Measurements from ENCODE around the gene BGN. TPM values are rescaled to one million over a fixed set of nuclear protein-coding genes. Genes with fewer than 3 reads are reported as not detected.

BGN gene
- total RNA-seq, 1 donor from 2014 or later: 0.69 TPM

DNA sequence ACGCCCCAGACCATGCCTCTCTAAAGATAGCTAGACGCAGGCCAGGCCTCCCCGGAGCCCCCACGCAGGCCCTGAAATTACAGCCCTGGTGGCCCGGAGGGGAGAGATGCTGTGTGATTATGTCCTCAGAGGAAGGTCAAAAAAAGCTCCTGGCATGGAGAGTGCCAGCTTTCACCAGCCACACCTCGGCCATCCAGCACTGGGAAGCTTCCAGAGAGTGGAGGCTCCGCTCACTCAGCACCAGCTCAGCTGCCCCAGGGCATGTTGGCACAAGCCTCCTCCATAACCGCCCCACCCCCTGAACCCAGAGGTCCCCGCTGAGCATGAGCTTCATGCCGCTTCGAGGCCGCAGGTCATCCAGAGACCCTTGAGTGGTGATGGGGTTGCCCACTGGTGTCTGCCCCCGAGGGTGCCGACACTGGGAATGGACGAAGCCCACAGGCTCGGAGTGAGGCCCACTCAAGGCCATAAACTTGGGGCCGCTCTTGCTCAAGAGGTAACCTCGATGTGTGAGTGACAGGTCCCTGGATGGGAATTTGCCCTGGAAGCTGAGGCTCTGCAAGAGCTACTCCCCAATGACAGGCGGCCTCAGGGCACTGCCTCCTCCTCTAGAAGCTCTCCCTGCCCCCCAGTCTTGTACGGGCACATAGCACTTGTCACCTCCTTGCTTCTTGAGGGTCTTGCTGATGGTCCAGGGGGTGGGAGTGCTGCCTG lies 4.4 kb upstream of the BGN start:
- DNase-seq (ENCODE audit: low read depth): no peak
- TF ChIP-seq, protein P1, sequence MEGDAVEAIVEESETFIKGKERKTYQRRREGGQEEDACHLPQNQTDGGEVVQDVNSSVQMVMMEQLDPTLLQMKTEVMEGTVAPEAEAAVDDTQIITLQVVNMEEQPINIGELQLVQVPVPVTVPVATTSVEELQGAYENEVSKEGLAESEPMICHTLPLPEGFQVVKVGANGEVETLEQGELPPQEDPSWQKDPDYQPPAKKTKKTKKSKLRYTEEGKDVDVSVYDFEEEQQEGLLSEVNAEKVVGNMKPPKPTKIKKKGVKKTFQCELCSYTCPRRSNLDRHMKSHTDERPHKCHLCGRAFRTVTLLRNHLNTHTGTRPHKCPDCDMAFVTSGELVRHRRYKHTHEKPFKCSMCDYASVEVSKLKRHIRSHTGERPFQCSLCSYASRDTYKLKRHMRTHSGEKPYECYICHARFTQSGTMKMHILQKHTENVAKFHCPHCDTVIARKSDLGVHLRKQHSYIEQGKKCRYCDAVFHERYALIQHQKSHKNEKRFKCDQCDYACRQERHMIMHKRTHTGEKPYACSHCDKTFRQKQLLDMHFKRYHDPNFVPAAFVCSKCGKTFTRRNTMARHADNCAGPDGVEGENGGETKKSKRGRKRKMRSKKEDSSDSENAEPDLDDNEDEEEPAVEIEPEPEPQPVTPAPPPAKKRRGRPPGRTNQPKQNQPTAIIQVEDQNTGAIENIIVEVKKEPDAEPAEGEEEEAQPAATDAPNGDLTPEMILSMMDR (conservative IDR thresholded peaks at IDR 0.05; ENCODE audit: low read depth, low read length): no peak
- no peak overlapping the region for H3K4me3 ChIP-seq (ENCODE audit: low read depth, low read length)

DNA sequence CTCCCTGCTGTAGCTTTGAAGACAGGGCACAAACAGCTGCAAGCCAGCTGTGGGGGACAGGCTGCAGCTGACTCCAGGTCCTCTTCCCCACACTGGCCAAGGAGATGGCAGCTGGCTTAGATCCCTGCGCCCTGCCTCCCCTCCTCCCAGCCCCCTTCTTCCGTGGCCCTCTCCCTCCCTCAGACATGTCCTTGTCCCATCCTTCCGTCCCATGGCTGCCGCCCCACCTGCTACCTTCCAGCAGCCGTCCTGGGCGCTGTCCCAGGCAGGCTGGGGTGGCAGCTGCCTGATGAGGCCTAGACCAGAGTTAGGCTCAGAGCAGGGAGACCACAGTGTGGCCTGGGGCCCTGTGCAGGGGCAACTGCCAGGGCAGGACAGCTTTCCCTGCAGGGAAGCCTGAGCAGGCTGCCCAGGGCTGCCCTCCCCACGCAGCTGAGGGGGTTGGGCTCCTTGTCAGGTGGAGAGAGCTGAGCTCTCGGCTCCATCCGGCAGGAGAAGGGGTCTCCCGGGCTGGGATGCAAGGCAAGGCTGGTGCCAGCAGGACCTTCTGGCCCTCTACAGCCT lies 3.3 kb upstream of the BGN start:
- H3K4me3 ChIP-seq (ENCODE audit: low read depth, low read length): no peak overlapping the region
- DNase-seq (ENCODE audit: low read depth): no peak
- TF ChIP-seq, protein P1 (conservative IDR thresholded peaks at IDR 0.05; ENCODE audit: low read depth, low read length): no peak

DNA sequence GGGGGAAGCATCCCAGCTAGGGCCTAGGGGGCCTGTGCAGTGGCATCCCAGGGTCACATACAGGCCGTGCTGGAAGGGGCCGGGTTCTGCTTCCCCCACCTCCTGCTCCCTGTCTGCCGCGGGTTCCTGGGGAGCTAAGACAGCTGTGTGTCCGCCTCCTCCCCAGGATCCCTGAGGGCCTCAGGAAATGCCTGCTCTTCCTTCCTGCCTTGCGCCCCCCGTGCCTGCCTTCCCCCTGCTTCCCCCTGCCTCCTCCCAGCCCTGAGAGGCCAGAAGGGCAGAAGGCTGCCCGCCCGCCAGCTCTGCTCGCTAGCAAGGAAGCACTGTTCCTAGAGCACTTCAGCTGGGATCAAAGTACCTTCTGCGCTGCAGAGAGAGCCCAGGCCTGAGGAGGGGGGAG lies 2.9 kb upstream of the BGN start:
- TF ChIP-seq, protein P1 (conservative IDR thresholded peaks at IDR 0.05; ENCODE audit: low read depth, low read length): no peak
- no peak for DNase-seq (ENCODE audit: low read depth)

DNA sequence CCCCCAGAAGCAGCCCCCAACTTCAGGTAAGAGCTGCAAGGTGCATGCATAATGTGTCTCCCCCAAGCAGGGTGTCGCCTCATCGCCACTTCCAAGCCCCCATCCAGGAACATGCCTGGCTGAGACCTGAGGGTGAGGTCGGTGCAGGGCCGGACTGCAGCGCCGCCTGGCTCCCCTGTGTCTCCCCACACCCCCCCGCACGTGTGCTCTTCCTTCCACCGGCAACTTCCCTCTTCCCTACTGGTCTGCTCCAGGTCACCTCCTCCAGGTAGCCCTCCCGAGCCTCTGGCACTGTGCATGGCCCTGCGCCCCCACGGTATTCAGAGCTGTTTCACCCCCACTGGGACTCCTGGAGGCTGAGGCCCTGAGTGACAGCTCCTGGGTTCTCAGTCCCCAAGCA lies 2.2 kb upstream of the BGN start:
- TF ChIP-seq, protein P1 (conservative IDR thresholded peaks at IDR 0.05; ENCODE audit: low read depth, low read length): no peak
- DNase-seq (ENCODE audit: low read depth): no peak
- H3K4me3 ChIP-seq (ENCODE audit: low read depth, low read length): no peak overlapping the region

More for the DNA sequence above, 2.9 kb upstream of the BGN start:
- H3K4me3 ChIP-seq (ENCODE audit: low read depth, low read length): no peak overlapping the region

DNA sequence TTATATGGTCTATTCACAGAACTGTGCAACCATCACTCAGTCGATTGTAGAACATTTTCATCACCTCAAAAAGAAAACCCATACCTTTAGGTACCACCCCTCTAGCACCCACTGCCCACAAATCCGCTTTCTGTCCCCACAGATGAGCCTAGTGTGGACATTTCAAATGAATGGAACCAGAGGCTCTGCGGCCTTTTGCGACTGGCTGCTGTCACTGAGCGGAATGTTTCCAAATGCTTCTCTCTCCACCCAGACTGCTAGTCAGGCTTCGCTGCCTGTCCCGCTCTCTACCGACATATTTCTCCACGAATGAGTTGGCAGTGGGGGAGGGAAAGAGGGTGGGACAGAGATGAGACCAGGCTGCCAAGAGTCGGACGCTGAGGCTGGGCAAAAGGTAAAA lies 1.7 kb upstream of the BGN start:
- no peak for DNase-seq (ENCODE audit: low read depth)
- TF ChIP-seq, protein P1 (conservative IDR thresholded peaks at IDR 0.05; ENCODE audit: low read depth, low read length): no peak
- no peak overlapping the region for H3K4me3 ChIP-seq (ENCODE audit: low read depth, low read length)

DNA sequence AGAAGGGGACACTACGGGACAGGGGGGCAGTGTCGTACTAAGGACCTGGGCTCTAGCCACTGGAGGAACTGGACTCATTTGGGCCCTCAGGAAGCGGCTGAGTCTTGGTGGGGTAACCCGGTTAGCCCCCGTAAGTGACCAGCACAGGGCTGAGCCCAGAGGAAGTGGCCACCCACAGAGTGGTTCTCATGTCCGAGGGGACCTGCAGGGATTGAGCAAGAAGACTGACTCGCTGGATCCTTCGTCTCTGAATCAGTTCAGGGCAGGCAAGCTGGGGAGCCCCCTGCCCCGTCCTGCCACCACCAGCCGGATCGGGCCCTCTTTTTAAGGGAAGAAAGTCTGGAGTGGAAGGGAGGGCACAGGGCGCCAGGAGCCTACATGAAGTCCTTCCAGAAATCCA lies 719 bp upstream of the BGN start:
- DNase-seq (ENCODE audit: low read depth): no peak
- H3K4me3 ChIP-seq (ENCODE audit: low read depth, low read length): no peak overlapping the region
- TF ChIP-seq, protein P1 (conservative IDR thresholded peaks at IDR 0.05; ENCODE audit: low read depth, low read length): no peak

DNA sequence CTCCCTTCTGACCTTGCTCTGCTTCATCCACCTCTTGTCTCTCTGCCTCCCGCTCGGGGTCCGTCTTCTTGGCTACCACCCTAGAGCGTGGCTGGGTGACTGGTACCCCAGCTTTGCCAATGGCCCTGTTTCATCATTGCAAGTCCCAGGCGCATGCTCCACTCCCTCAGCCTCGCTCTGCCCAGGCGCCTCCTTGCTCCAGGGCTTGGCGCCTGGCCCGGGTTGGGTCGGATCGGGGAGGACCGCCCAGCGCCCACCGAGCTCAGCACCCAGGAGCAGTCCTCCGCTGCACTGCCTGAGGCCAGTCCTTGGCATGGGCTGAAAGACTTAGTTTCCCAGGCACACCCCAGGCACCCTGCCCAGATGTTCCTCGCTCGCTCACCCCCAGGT lies 577 bp downstream of the BGN start:
- TF ChIP-seq, protein P1 (conservative IDR thresholded peaks at IDR 0.05; ENCODE audit: low read depth, low read length): no peak
- no peak overlapping the region for H3K4me3 ChIP-seq (ENCODE audit: low read depth, low read length)
- no peak for DNase-seq (ENCODE audit: low read depth)

All from epithelial cell of proximal tubule (primary cell).